BE2C (cell line): ENCODE data around the gene TLX1.

ENCODE experiments used
- DNase-seq: peaks from one replicate; pipeline ENCODE4 v3.0.0-alpha.2; 2020
- H3K27me3 ChIP-seq: fragments of 250-450 bp; sonication (Bioruptor Pico); 2 replicates; pipeline ENCODE4 v1.5.1; 2020; ENCODE audit warnings: mild to moderate bottlenecking
- H3K36me3 ChIP-seq: fragments of 250-450 bp; sonication (Bioruptor Pico); 2 replicates; pipeline ENCODE4 v1.5.1; 2020; ENCODE audit warnings: mild to moderate bottlenecking
- H3K4me1 ChIP-seq: fragments of 250-450 bp; sonication (Bioruptor Pico); 2 replicates; pipeline ENCODE4 v1.5.1; 2020
- H3K4me3 ChIP-seq: 2 replicates; pipeline ENCODE4 v1.5.1; 2011; ENCODE audit warnings: low read depth, low read length
- H3K9me3 ChIP-seq: fragments of 250-450 bp; sonication (Bioruptor Pico); 2 replicates; pipeline ENCODE4 v1.5.1; 2020
- CTCF ChIP-seq: IDR thresholded peaks from 2 replicates; pipeline ENCODE4 v1.5.1; 2012; ENCODE audit warnings: mild to moderate bottlenecking, low read depth, low read length

Gene TLX1

GRCh38 chr10:101126684-101127628 is 4.1 kb upstream of the TLX1 start:
- peaks cover 7% of the 10 kb centered on the region for H3K27me3 ChIP-seq
- H3K4me3 ChIP-seq = no peak overlapping the region
- H3K4me1 ChIP-seq = peaks cover 5% of the 10 kb centered on the region
- H3K9me3 ChIP-seq = no peaks in the 10 kb centered on the region
- H3K36me3 ChIP-seq = no peaks in the 10 kb centered on the region
- DNase-seq = no peak
- TF ChIP-seq CTCF = no peak

GRCh38 chr10:101130141-101130540 is 959 bp upstream of the TLX1 start:
- no peak for DNase-seq
- Histone ChIP-seq H3K9me3 (no peaks in the 10 kb centered on the region), H3K27me3 (peaks cover 39% of the 10 kb centered on the region), H3K4me3 (no peak overlapping the region), H3K4me1 (no peaks in the 10 kb centered on the region; the same call in none of the 2 replicates), H3K36me3 (no peaks in the 10 kb centered on the region)
- TF ChIP-seq CTCF = no peak

- no peaks in the 10 kb centered on the region for H3K9me3 ChIP-seq
- TF ChIP-seq CTCF = no peak
- peaks cover 58% of the 10 kb centered on the region for H3K27me3 ChIP-seq
- H3K36me3 ChIP-seq = no peaks in the 10 kb centered on the region
- H3K4me1 ChIP-seq = no peaks in the 10 kb centered on the region; the same call in none of the 2 replicates
- H3K4me3 ChIP-seq = peak overlapping the region; percentile 60
- DNase-seq = no peak
These were observed 999 bp downstream of the TLX1 start for GRCh38 chr10:101131962-101132635.

- H3K4me1 ChIP-seq = no peaks in the 10 kb centered on the region; the same call in none of the 2 replicates
- TF ChIP-seq CTCF = no peak
- H3K9me3 ChIP-seq = no peaks in the 10 kb centered on the region
- peaks cover 58% of the 10 kb centered on the region for H3K27me3 ChIP-seq
- H3K36me3 ChIP-seq = no peaks in the 10 kb centered on the region
- H3K4me3 ChIP-seq = peak overlapping the region; percentile 60
- DNase-seq = no peak
These were observed 1.8 kb downstream of the TLX1 start for GRCh38 chr10:101132636-101133473.

- H3K4me3 ChIP-seq = no peak overlapping the region
- H3K9me3 ChIP-seq = no peaks in the 10 kb centered on the region
- no peaks in the 10 kb centered on the region; the same call in none of the 2 replicates for H3K4me1 ChIP-seq
- no peak for DNase-seq
- no peak for TF ChIP-seq CTCF
- no peaks in the 10 kb centered on the region for H3K36me3 ChIP-seq
- H3K27me3 ChIP-seq = peaks cover 58% of the 10 kb centered on the region
These were observed 2.6 kb downstream of the TLX1 start for GRCh38 chr10:101133489-101134298.
